WTC11 (cell line): ENCODE measurements around the gene LRMDA. TPM values are rescaled to one million over a fixed set of nuclear protein-coding genes. Genes with fewer than 3 reads are reported as not detected.

ENCODE experiments used
- ATAC-seq: fragments of 200-7000 bp; cut with Tn5 transposase; 2 replicates; pipeline ENCODE4 v1.10.0; 2021; ENCODE audit warnings: mild to moderate bottlenecking, moderate library complexity
- CTCF ChIA-PET: fragments of 300-600 bp; sonication (Branson Sonifier 250); formaldehyde crosslinking; loops from one replicate; lab custom pipeline; 2021; ENCODE audit warnings: antibody characterized with exemption; lab: Charles Lee
- POLR2A ChIA-PET: fragments of 350-600 bp; sonication (Branson Sonifier 250); formaldehyde crosslinking; loops from one replicate; lab custom pipeline; 2021; ENCODE audit warnings: antibody characterized with exemption; lab: Charles Lee
- DNase-seq: peaks from one replicate; pipeline ENCODE4 v3.0.0; 2021; ENCODE audit warnings: low spot score
- H3K27ac Mint-ChIP-seq: 2 replicates; pipeline ENCODE4 v1.8.0; 2021; ENCODE audit warnings: mixed read lengths
- H3K27me3 Mint-ChIP-seq: 2 replicates; pipeline ENCODE4 v1.8.0; 2021; ENCODE audit warnings: low read depth, mild to moderate bottlenecking, moderate library complexity, mixed read lengths
- H3K36me3 Mint-ChIP-seq: 2 replicates; pipeline ENCODE4 v1.8.0; 2021; ENCODE audit warnings: mixed read lengths
- H3K4me1 Mint-ChIP-seq: 2 replicates; pipeline ENCODE4 v1.8.0; 2022; ENCODE audit warnings: mixed read lengths
- H3K4me3 Mint-ChIP-seq: 2 replicates; pipeline ENCODE4 v1.8.0; 2021; ENCODE audit warnings: mild to moderate bottlenecking, moderate library complexity, mixed read lengths
- H3K9me3 Mint-ChIP-seq: 2 replicates; pipeline ENCODE4 v1.8.0; 2021; ENCODE audit warnings: mixed read lengths
- ARID4B ChIP-seq: sonication (generic); formaldehyde crosslinking; IDR thresholded peaks from 2 replicates; pipeline ENCODE4 v1.8.0; 2023; ENCODE audit warnings: missing genetic modification reagents, mild to moderate bottlenecking, borderline replicate concordance
- CBFB ChIP-seq: sonication (generic); formaldehyde crosslinking; IDR thresholded peaks from 2 replicates; pipeline ENCODE4 v1.8.1; 2022; ENCODE audit warnings: mild to moderate bottlenecking, low read depth, missing genetic modification reagents
- FOXK1 ChIP-seq: sonication (generic); formaldehyde crosslinking; IDR thresholded peaks from 2 replicates; pipeline ENCODE4 v1.8.0; 2022; ENCODE audit warnings: mild to moderate bottlenecking, moderate library complexity, missing genetic modification reagents
- FOXP4 ChIP-seq: sonication (generic); formaldehyde crosslinking; IDR thresholded peaks from 2 replicates; pipeline ENCODE4 v1.8.0; 2022; ENCODE audit warnings: mild to moderate bottlenecking, missing genetic modification reagents
- GABPB1 ChIP-seq: sonication (generic); formaldehyde crosslinking; IDR thresholded peaks from 2 replicates; pipeline ENCODE4 v1.8.1; 2023; ENCODE audit warnings: mild to moderate bottlenecking, missing genetic modification reagents
- HMGA2 ChIP-seq: fragments of 250-450 bp; sonication (Bioruptor Pico); IDR thresholded peaks from 2 replicates; pipeline ENCODE4 v1.4.0; 2021; ENCODE audit warnings: mild to moderate bottlenecking, moderate library complexity
- IRF1 ChIP-seq: sonication (generic); formaldehyde crosslinking; IDR thresholded peaks from 2 replicates; pipeline ENCODE4 v1.8.0; 2023; ENCODE audit warnings: missing genetic modification reagents
- MAX ChIP-seq: sonication (generic); formaldehyde crosslinking; IDR thresholded peaks from 2 replicates; pipeline ENCODE4 v1.8.0; 2022; ENCODE audit warnings: mild to moderate bottlenecking, missing genetic modification reagents
- NFYB ChIP-seq: sonication (generic); formaldehyde crosslinking; conservative IDR thresholded peaks from 2 replicates; pipeline ENCODE4 v1.8.0; 2022; ENCODE audit warnings: low read depth, missing genetic modification reagents
- NR3C1 ChIP-seq: sonication (generic); formaldehyde crosslinking; conservative IDR thresholded peaks from 2 replicates; pipeline ENCODE4 v1.8.1; 2023; ENCODE audit warnings: low read depth, mild to moderate bottlenecking, missing genetic modification reagents
- PREB ChIP-seq: sonication (generic); formaldehyde crosslinking; IDR thresholded peaks from 2 replicates; pipeline ENCODE4 v1.8.1; 2022; ENCODE audit warnings: mild to moderate bottlenecking, missing genetic modification reagents, moderate library complexity, borderline replicate concordance
- RORB ChIP-seq: fragments of 250-450 bp; sonication (Bioruptor Pico); IDR thresholded peaks from 2 replicates; pipeline ENCODE4 v1.9.0; 2021; ENCODE audit warnings: mild to moderate bottlenecking
- SOX15 ChIP-seq: fragments of 250-450 bp; sonication (Bioruptor Pico); IDR thresholded peaks from 2 replicates; pipeline ENCODE4 v1.9.0; 2021; ENCODE audit warnings: mild to moderate bottlenecking
- ZBTB43 ChIP-seq: sonication (generic); formaldehyde crosslinking; IDR thresholded peaks from 2 replicates; pipeline ENCODE4 v1.8.1; 2023; ENCODE audit warnings: mild to moderate bottlenecking, missing genetic modification reagents
- ZNF219 ChIP-seq: sonication (generic); formaldehyde crosslinking; IDR thresholded peaks from 2 replicates; pipeline ENCODE4 v1.8.0; 2023; ENCODE audit warnings: missing genetic modification reagents, mild to moderate bottlenecking, borderline replicate concordance
- ZNF232 ChIP-seq: sonication (generic); formaldehyde crosslinking; IDR thresholded peaks from 2 replicates; pipeline ENCODE4 v1.8.0; 2022; ENCODE audit warnings: mild to moderate bottlenecking, missing genetic modification reagents
- ZNF317 ChIP-seq: sonication (generic); formaldehyde crosslinking; IDR thresholded peaks from 2 replicates; pipeline ENCODE4 v1.8.1; 2023; ENCODE audit warnings: low read depth, mild to moderate bottlenecking, moderate library complexity, missing genetic modification reagents, borderline replicate concordance
- ZNF416 ChIP-seq: fragments of 250-450 bp; sonication (Bioruptor Pico); IDR thresholded peaks from 2 replicates; pipeline ENCODE4 v1.9.0; 2021; ENCODE audit warnings: mild to moderate bottlenecking, inconsistent platforms
- total RNA-seq: library from RNA; stranded (reverse); gene quantifications from 3 replicates; pipeline ENCODE4 v1.2.3, GENCODE V29; 2021

The LRMDA gene
- total RNA-seq, 1 experiment from 2014 or later = 0.92 TPM

GRCh38 chr10:76229341-76229740 is 797.9 kb downstream of the LRMDA start (continued):
- TF ChIP-seq ARID4B (CRISPR knock-in tag) (no peak), IRF1 (CRISPR knock-in tag) (no peak), SOX15 (CRISPR knock-in tag) (no peak), ZNF416 (CRISPR knock-in tag) (no peak), MAX (CRISPR knock-in tag) (no peak), ZBTB43 (no peak), ZNF317 (CRISPR knock-in tag) (no peak)

GRCh38 chr10:76230921-76231285 is 799.5 kb downstream of the LRMDA start:
- Mint-ChIP-seq H3K27me3 (peaks cover 100% of the 10 kb centered on the region), H3K36me3 (0 out of 2 replicates have a peak, but pooled peaks cover under 1% of the 10 kb centered on the region), H3K4me1 (peaks cover 58% of the 10 kb centered on the region), H3K9me3 (peaks cover 2% of the 10 kb centered on the region), H3K27ac (peak overlapping the region; percentile 31), H3K4me3 (peak overlapping the region; percentile 5; the same call in 1 of the 2 replicates)
- ATAC-seq (peak; percentile 22), DNase-seq (no peak)
- TF ChIP-seq ZNF219 (no peak), SOX15 (CRISPR knock-in tag) (no peak), ZNF317 (CRISPR knock-in tag) (no peak), ZNF232 (CRISPR knock-in tag) (no peak), RORB (no peak), NFYB (no peak), FOXK1 (no peak), ZNF416 (CRISPR knock-in tag) (no peak)
- POLR2A ChIA-PET = no interaction called here
- CTCF ChIA-PET = no interaction called here

- Mint-ChIP-seq H3K27ac (peak overlapping the region; percentile 31), H3K9me3 (no peaks in the 10 kb centered on the region), H3K27me3 (peaks cover 100% of the 10 kb centered on the region), H3K4me3 (0 out of 2 replicates have a peak overlapping the region, but pooled peaks have one; percentile 5), H3K4me1 (peaks cover 63% of the 10 kb centered on the region), H3K36me3 (no peaks in the 10 kb centered on the region)
- DNase-seq (no peak), ATAC-seq (peak; percentile 93)
- POLR2A ChIA-PET = no interaction called here
- CTCF ChIA-PET = no interaction called here
- TF ChIP-seq PREB (CRISPR knock-in tag) (no peak), HMGA2 (no peak), FOXK1 (peak; percentile 84), NR3C1 (CRISPR knock-in tag) (no peak), GABPB1 (CRISPR knock-in tag) (no peak), CBFB (CRISPR knock-in tag) (no peak), FOXP4 (peak; percentile 95; the same call in 1 of the 2 replicates), ARID4B (CRISPR knock-in tag) (no peak)
Observed at GRCh38 chr10:76231286-76231934, 800.0 kb downstream of the LRMDA start.
